GM18526 (cell line): ENCODE measurements around the gene HOXB9.

Source experiments
- POLR2A ChIP-seq: IDR thresholded peaks from 3 replicates; pipeline ENCODE4 v1.6.1; 2011; ENCODE audit not compliant: insufficient read length; ENCODE audit errors: extremely low read depth

Gene HOXB9

GRCh38 chr17:48626245-48627117, at the start of gene HOXB9:
Gene HOXB9 (minus strand): TSS chr17:48626358. CDS start chr17:48626269, 89 bp downstream.
- TF ChIP-seq POLR2A, result no peak

GRCh38 chr17:48672340-48672739, 46.2 kb upstream of the HOXB9 start:
- TF ChIP-seq POLR2A, result no peak

- no peak for TF ChIP-seq POLR2A
Observed at GRCh38 chr17:48671697-48672171, 45.6 kb upstream of the HOXB9 start.

- TF ChIP-seq POLR2A, result no peak
Observed at GRCh38 chr17:48663134-48663924, 37.2 kb upstream of the HOXB9 start.

GRCh38 chr17:48655913-48656312, 29.8 kb upstream of the HOXB9 start:
- TF ChIP-seq POLR2A, result no peak

- TF ChIP-seq POLR2A, result no peak
Observed at GRCh38 chr17:48649741-48650140, 23.6 kb upstream of the HOXB9 start.

GRCh38 chr17:48647963-48648245, 21.7 kb upstream of the HOXB9 start:
- TF ChIP-seq POLR2A, result no peak

- TF ChIP-seq POLR2A, result no peak
Observed at GRCh38 chr17:48647103-48647962, 21.2 kb upstream of the HOXB9 start.

- TF ChIP-seq POLR2A, result peak; percentile 26
Observed at GRCh38 chr17:48646183-48647102, 20.3 kb upstream of the HOXB9 start.

GRCh38 chr17:48645639-48646182, 19.6 kb upstream of the HOXB9 start:
- no peak for TF ChIP-seq POLR2A

GRCh38 chr17:48644910-48645557, 18.9 kb upstream of the HOXB9 start:
- no peak for TF ChIP-seq POLR2A

GRCh38 chr17:48644159-48644558, 18.0 kb upstream of the HOXB9 start:
- no peak for TF ChIP-seq POLR2A

GRCh38 chr17:48643697-48644012, 17.5 kb upstream of the HOXB9 start:
- no peak for TF ChIP-seq POLR2A
